PC-3 (cell line): ENCODE data around the gene RBBP8. TPM values are rescaled to one million over a fixed set of nuclear protein-coding genes. Genes with fewer than 3 reads are reported as not detected.

Source experiments
- ATAC-seq: fragments of 200-7000 bp; cut with Tn5 transposase; 2 replicates; pipeline ENCODE4 v1.9.1; 2020; ENCODE audit warnings: mild to moderate bottlenecking, moderate library complexity
- BruUV-seq: library from RNA; stranded (reverse); fragments of 400-500 nt; replicated peaks from 2 replicates; lab custom pipeline; 2021; lab: Mats Ljungman, UMichigan
- CTCF ChIA-PET: fragments of 300-600 bp; sonication (Branson Sonifier 250); formaldehyde crosslinking; loops from one replicate; lab custom pipeline; 2022; ENCODE audit warnings: antibody characterized with exemption; lab: Charles Lee
- POLR2A ChIA-PET: fragments of 300-600 bp; sonication (Branson Sonifier 250); formaldehyde crosslinking; loops from one replicate; lab custom pipeline; 2022; ENCODE audit warnings: antibody characterized with exemption; ENCODE audit not compliant: unreplicated experiment; lab: Charles Lee
- DNase-seq: peaks from one replicate; pipeline ENCODE4 v3.0.0-alpha.2; 2015
- H2AFZ ChIP-seq: fragments of 300-600 bp; sonication (generic); 2 replicates; pipeline ENCODE4 v1.6.0; 2016; ENCODE audit warnings: antibody characterized with exemption, low read length
- H3F3A ChIP-seq: fragments of 300-600 bp; sonication (generic); one replicate; pipeline ENCODE4 v1.6.0; 2017; ENCODE audit warnings: antibody characterized with exemption, low read length, control low read depth, mild to moderate bottlenecking; ENCODE audit not compliant: unreplicated experiment
- H3K27ac ChIP-seq: fragments of 300-600 bp; sonication (generic); 2 replicates; pipeline ENCODE4 v1.5.1; 2016; ENCODE audit warnings: mild to moderate bottlenecking, low read length
- H3K27me3 ChIP-seq: fragments of 300-600 bp; sonication (generic); 2 replicates; pipeline ENCODE4 v1.6.1; 2016; ENCODE audit warnings: low read length, mixed read lengths
- H3K36me3 ChIP-seq: fragments of 300-600 bp; sonication (generic); 2 replicates; pipeline ENCODE4 v1.6.1; 2016; ENCODE audit warnings: low read depth, mixed run types, low read length, mixed read lengths
- H3K4me1 ChIP-seq: fragments of 300-600 bp; sonication (generic); 2 replicates; pipeline ENCODE4 v1.5.1; 2016; ENCODE audit warnings: low read length; ENCODE audit not compliant: insufficient read depth
- H3K4me2 ChIP-seq: fragments of 300-600 bp; sonication (generic); 2 replicates; pipeline ENCODE4 v1.6.0; 2016; ENCODE audit warnings: low read length
- H3K4me3 ChIP-seq: fragments of 300-600 bp; sonication (generic); 2 replicates; pipeline ENCODE4 v1.5.1; 2016; ENCODE audit warnings: mild to moderate bottlenecking, low read length, mixed read lengths
- H3K79me2 ChIP-seq: fragments of 300-600 bp; sonication (generic); 2 replicates; pipeline ENCODE4 v1.6.1; 2017; ENCODE audit warnings: low read length, mixed read lengths
- H3K9ac ChIP-seq: fragments of 300-600 bp; sonication (generic); 2 replicates; pipeline ENCODE4 v1.6.0; 2016; ENCODE audit warnings: mild to moderate bottlenecking, low read length
- H3K9me2 ChIP-seq: fragments of 300-600 bp; sonication (generic); replicated peaks from 2 replicates; pipeline ENCODE4 v1.6.1; 2016; ENCODE audit warnings: mixed run types, low read length, mixed read lengths
- H3K9me3 ChIP-seq: fragments of 300-600 bp; sonication (generic); 2 replicates; pipeline ENCODE4 v1.6.1; 2016; ENCODE audit warnings: low read length, mixed read lengths
- H4K20me1 ChIP-seq: fragments of 300-600 bp; sonication (generic); 2 replicates; pipeline ENCODE4 v1.6.1; 2016; ENCODE audit warnings: low read length, mixed read lengths
- EZH2 ChIP-seq: fragments of 300-600 bp; sonication (generic); IDR thresholded peaks from one replicate; pipeline ENCODE4 v1.6.1; 2017; ENCODE audit warnings: antibody characterized with exemption, mild to moderate bottlenecking, low read length; ENCODE audit not compliant: unreplicated experiment
- EZH2phosphoT487 ChIP-seq: fragments of 300-600 bp; sonication (generic); IDR thresholded peaks from 2 replicates; pipeline ENCODE4 v1.6.1; 2018; ENCODE audit warnings: mild to moderate bottlenecking, antibody characterized with exemption, low read length, borderline replicate concordance
- intact Hi-C: fragments of 100-400 bp; cut with micrococcal nuclease; formaldehyde crosslinking; loops from 2 replicates; pipeline ENCODE4 v1.9.0; 2023
- total RNA-seq: library from RNA; depleted of rRNA; stranded (reverse); fragments of >200 nt; gene quantifications from 2 replicates; pipeline ENCODE4 v1.2.3, GENCODE V29; 2014; rRNA removed
- TF ChIP-seq, protein P1 (sequence below): fragments of 300-600 bp; sonication (generic); conservative IDR thresholded peaks from 2 replicates; pipeline ENCODE4 v1.5.1; 2017; ENCODE audit warnings: antibody characterized with exemption, low read depth, mild to moderate bottlenecking, low read length

The RBBP8 gene
- total RNA-seq, 1 experiment from 2014 or later: 31.9 TPM

DNA sequence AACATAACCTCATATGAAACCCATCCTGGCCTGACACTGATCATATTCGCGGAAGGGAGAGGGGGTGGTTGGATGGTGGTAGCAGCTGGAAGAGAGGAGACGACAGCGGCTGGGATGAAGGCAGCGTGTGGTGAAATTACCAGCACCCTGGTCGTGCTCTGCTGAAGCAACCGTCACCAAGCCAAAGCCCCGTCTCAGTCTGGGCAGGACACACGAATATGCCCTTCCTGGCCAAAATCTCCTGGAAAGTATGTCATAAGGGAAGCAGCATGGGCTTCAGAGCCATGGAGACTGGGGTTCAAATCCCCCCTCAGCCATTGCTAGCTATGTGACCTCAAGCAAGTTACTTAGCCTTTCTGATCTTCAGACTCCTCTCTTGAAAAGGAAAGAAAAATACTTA lies 139.0 kb downstream of the RBBP8 start:
- Histone ChIP-seq H3K4me3 (no peak overlapping the region), H3K27ac (no peak overlapping the region), H3K9me3 (no peaks in the 10 kb centered on the region), H3K9ac (no peak overlapping the region), H2AFZ (no peak overlapping the region), H3F3A (no peaks in the 10 kb centered on the region), H3K79me2 (no peaks in the 10 kb centered on the region), H3K9me2 (no peaks in the 10 kb centered on the region), H3K36me3 (no peaks in the 10 kb centered on the region), H3K27me3 (no peaks in the 10 kb centered on the region), H3K4me1 (no peaks in the 10 kb centered on the region; the same call in 1 of the 2 replicates), H3K4me2 (no peak overlapping the region), H4K20me1 (no peaks in the 10 kb centered on the region)
- intact Hi-C loops: no loop called here
- POLR2A ChIA-PET: no interaction called here
- no TSS peak for BruUV-seq
- DNase-seq (no peak), ATAC-seq (no peak)
- TF ChIP-seq EZH2phosphoT487 (no peak), EZH2 (no peak)
- TF ChIP-seq, protein P1, sequence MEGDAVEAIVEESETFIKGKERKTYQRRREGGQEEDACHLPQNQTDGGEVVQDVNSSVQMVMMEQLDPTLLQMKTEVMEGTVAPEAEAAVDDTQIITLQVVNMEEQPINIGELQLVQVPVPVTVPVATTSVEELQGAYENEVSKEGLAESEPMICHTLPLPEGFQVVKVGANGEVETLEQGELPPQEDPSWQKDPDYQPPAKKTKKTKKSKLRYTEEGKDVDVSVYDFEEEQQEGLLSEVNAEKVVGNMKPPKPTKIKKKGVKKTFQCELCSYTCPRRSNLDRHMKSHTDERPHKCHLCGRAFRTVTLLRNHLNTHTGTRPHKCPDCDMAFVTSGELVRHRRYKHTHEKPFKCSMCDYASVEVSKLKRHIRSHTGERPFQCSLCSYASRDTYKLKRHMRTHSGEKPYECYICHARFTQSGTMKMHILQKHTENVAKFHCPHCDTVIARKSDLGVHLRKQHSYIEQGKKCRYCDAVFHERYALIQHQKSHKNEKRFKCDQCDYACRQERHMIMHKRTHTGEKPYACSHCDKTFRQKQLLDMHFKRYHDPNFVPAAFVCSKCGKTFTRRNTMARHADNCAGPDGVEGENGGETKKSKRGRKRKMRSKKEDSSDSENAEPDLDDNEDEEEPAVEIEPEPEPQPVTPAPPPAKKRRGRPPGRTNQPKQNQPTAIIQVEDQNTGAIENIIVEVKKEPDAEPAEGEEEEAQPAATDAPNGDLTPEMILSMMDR: no peak
- CTCF ChIA-PET: no interaction called here

DNA sequence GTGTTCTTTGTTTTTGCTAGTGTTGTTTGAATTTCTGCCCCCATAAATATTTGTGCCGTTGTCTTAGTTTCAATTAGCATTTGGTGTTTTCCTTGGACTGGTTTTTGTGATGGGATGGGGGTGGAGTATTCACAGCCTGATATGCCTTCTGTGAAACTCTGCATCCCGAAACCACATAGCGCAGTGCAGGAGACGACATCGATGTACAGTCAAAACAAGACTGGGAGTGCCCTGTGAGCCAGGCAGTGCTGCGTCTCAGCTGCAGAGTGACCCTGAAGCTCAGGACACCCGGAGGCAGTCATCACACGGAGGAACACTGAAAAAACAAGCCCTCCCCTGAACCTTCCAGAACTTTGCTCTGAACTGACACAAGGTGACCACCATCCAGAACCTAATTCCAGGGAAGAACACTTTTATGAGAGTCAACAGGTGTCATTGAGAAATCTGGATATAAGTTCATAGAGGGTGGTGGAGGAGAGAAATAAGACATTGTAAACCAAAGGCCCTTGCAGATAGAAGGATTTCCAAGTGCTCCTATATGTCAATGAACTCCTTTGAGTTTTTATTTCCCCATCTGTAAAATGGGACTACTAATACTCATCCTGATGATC lies 141.0 kb downstream of the RBBP8 start:
- Histone ChIP-seq H3K27me3 (no peaks in the 10 kb centered on the region), H3K9me3 (no peaks in the 10 kb centered on the region), H4K20me1 (no peaks in the 10 kb centered on the region), H3K79me2 (no peaks in the 10 kb centered on the region), H3K27ac (no peak overlapping the region), H3K36me3 (no peaks in the 10 kb centered on the region), H3K9me2 (no peaks in the 10 kb centered on the region), H3K4me2 (no peak overlapping the region), H3K4me1 (peaks cover 11% of the 10 kb centered on the region), H2AFZ (no peak overlapping the region), H3K9ac (no peak overlapping the region), H3F3A (no peaks in the 10 kb centered on the region), H3K4me3 (no peak overlapping the region)
- ChIA-PET CTCF (no interaction called here), POLR2A (no interaction called here)
- no TSS peak for BruUV-seq
- ATAC-seq (no peak), DNase-seq (no peak)
- TF ChIP-seq EZH2phosphoT487: no peak
- TF ChIP-seq, protein P1: no peak
- TF ChIP-seq EZH2: no peak
- intact Hi-C loops: no loop called here

Other genes starting within 250 kb of the RBBP8 start
- 18.6 and 20.5 TPM in 2 replicates for gene CABLES1, start 202.2 kb downstream of the RBBP8 start, total RNA-seq